Stomach (tissue), 9 donors: ENCODE results near the gene ABI3BP. TPM values are rescaled to one million over a fixed set of nuclear protein-coding genes. Genes with fewer than 3 reads are reported as not detected.

Experiments
- DNase-seq, 2 donors: peaks; one replicate each; pipeline versions ENCODE4 v3.0.0 to v3.0.0-alpha.2; 2013 to 2019
- H3K27ac ChIP-seq, 5 donors: fragments of 200-600 bp in 4 of 5; sonication (generic) in 4 of 5; one replicate each; pipeline ENCODE4 v1.5.1; 2013 to 2019; ENCODE audit warnings: mild to moderate bottlenecking in 1 of 5, moderate library complexity in 1 of 5
- H3K27me3 ChIP-seq, 3 donors: fragments of 200-600 bp; sonication (generic); one replicate each; pipeline ENCODE4 v1.5.1; 2017 to 2019; ENCODE audit warnings: mixed run types in 1 of 3
- H3K36me3 ChIP-seq, 4 donors: fragments of 200-600 bp; sonication (generic); 1 replicate in 3 of 4; 2 replicates in 1 of 4; pipeline ENCODE4 v1.5.1; 2016 to 2019
- H3K4me1 ChIP-seq, 4 donors: fragments of 200-600 bp; sonication (generic); one replicate each; pipeline ENCODE4 v1.5.1; 2016 to 2019
- H3K4me3 ChIP-seq, 4 donors: fragments of 200-600 bp; sonication (generic) in 3 of 4; one replicate each; pipeline ENCODE4 v1.5.1; 2016 to 2019; ENCODE audit warnings: mild to moderate bottlenecking in 1 of 4
- H3K9me3 ChIP-seq, 4 donors: fragments of 200-600 bp; sonication (generic); one replicate each; pipeline ENCODE4 v1.5.1; 2016 to 2019
- EP300 ChIP-seq: sonication (generic); formaldehyde crosslinking; IDR thresholded peaks from one replicate; pipeline ENCODE4 v1.6.1; 2017; ENCODE audit warnings: antibody characterized with exemption
- POLR2A ChIP-seq, 4 donors: fragments of 450-650 bp; IDR thresholded peaks; one replicate each; pipeline ENCODE4 v1.6.1; 2016; ENCODE audit warnings: antibody characterized with exemption in 4 of 4, control low read depth in 2 of 4, mild to moderate bottlenecking in 1 of 4, moderate library complexity in 1 of 4
- POLR2AphosphoS5 ChIP-seq, 3 donors: sonication (generic); formaldehyde crosslinking; IDR thresholded peaks; one replicate each; pipeline ENCODE4 v1.6.1; 2016; ENCODE audit warnings: antibody characterized with exemption in 3 of 3
- WGBS, 5 donors: extraction: QIAGEN DNeasy Blood & Tissue Kit in 3 of 5; methylation state at CpG; one replicate each; pipeline versions ENCODE4 v1.1.5 to v1.1.7; 2013 to 2018; 5-methylcytosine and 5-hydroxymethylcytosine counted together
- intact Hi-C: fragments of 100-400 bp; cut with DNase I; formaldehyde crosslinking; loops from one replicate; pipeline ENCODE4 v1.15.1; 2023; ENCODE audit warnings: low total_unique reads
- polyA plus RNA-seq, 3 donors: library from polyadenylated mRNA; stranded (reverse); fragments of 200-250 nt; gene quantifications; one replicate each; pipeline ENCODE4 v1.2.3, GENCODE V29; 2013
- total RNA-seq, 5 donors: library from RNA; depleted of rRNA; stranded (reverse); fragments of >200 nt; gene quantifications; one replicate each; pipeline versions ENCODE4 v1.1.0 to v1.2.3, GENCODE V29; 2014 to 2016
- TF ChIP-seq, protein P1 (sequence below), 7 experiments: fragments of 450-650 bp in 4 of 7; fragments of 200-600 bp in 3 of 7; sonication (generic) in 3 of 7; IDR thresholded peaks; one replicate each; pipeline ENCODE4 v1.5.1; 2016 to 2019; ENCODE audit warnings: antibody characterized with exemption in 7 of 7, control low read depth in 2 of 7, mild to moderate bottlenecking in 1 of 7
- donor health status: healthy with polysubstance abuse.
- donor health status: Bipolar disorder and iron deficiency.
- donor health status: healthy.

The ABI3BP gene
- total and polyA plus RNA-seq, 8 donors, result 1.5 to 252 (median 21.7) TPM

DNA sequence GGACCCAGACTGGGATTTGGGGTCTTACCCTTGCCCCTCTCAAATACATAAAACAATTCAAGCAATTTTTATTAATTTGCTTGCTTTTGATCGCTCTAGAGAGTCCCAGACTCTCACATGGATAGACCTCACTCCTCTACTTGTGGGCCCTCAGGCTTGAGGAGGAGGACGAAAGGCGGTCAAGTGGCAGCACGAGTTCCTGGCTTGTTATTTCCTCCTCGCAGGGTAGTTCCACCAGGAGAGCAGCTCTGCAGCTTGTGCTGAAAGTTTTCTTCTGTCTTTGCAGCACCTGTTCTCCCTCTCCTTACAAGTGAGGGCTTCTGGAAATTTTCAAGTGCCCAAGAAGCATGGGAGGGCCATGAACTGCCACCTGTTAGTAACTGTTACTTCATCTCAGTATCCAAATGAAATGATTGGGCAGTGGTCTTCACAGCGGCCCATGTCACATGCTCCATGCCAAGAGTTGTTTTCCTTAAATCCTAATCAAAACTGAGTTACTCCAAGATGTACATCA is 22.7 kb downstream of the ABI3BP start:
- Histone ChIP-seq H3K4me3 (no peak overlapping the region), H3K9me3 (no peaks in the 10 kb centered on the region), H3K4me1 (peaks cover 0 to 13% (median 4%) of the 10 kb centered on the region in 4 donors), H3K36me3 (no peaks in the 10 kb centered on the region), H3K27ac (peak overlapping the region in 1 of 5 donors; percentile 26), H3K27me3 (no peaks in the 10 kb centered on the region)
- WGBS, 5 donors, result 80 to 88% (median 87%) methylated on average over 6 of the region's 6 CpGs
- intact Hi-C loops, result no loop called here
- no peak for DNase-seq
- no peak for TF ChIP-seq POLR2A (IDR thresholded peaks at IDR 0.05)
- TF ChIP-seq POLR2AphosphoS5 (IDR thresholded peaks at IDR 0.05), result no peak
- TF ChIP-seq EP300, result no peak
- TF ChIP-seq, protein P1, sequence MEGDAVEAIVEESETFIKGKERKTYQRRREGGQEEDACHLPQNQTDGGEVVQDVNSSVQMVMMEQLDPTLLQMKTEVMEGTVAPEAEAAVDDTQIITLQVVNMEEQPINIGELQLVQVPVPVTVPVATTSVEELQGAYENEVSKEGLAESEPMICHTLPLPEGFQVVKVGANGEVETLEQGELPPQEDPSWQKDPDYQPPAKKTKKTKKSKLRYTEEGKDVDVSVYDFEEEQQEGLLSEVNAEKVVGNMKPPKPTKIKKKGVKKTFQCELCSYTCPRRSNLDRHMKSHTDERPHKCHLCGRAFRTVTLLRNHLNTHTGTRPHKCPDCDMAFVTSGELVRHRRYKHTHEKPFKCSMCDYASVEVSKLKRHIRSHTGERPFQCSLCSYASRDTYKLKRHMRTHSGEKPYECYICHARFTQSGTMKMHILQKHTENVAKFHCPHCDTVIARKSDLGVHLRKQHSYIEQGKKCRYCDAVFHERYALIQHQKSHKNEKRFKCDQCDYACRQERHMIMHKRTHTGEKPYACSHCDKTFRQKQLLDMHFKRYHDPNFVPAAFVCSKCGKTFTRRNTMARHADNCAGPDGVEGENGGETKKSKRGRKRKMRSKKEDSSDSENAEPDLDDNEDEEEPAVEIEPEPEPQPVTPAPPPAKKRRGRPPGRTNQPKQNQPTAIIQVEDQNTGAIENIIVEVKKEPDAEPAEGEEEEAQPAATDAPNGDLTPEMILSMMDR (IDR thresholded peaks at IDR 0.05), result no peak

DNA sequence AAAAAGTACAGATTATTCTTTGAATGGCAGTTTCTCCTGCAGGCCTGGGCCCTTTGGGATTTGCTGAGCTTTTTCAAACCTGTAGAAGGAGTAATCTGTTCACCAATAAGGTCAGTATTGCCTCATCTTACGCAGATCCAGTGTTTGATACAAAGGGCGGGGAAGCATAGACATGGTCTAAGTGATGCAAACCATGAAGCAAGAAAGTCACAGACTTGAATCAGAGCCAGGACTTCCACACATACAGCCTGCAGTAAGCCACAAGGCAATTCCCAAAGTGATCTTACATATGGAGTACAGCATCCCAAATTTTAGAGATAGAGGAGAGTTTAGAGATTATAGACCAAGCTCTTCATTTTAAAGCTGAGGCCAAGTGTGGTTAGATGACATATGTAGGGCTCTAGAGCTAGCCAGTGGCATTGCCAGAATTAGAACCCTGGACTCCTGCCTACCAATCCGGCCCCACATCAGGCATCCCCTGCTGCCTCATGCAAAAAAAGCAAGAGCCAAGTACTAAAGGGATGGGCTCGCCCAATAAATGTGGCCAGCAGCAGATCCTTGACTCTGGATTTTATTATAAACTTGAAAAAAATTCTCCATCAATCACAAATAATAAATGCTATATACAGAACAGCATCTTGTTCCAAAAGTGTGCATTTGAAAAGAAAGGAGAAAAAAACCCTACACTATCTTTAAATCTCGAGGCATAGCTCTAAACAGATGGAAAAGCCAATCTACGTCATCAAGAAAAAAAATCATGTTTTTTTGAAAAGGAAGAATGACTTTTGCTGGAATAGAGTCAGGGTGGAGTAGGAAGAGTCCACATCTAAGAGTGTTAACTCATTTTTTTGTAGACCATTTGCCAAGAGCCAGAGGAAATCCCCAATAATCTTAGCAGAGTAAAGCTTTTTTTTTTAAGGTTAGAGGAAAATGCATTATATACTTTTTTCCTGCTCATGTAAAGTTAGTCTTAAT is 24.0 kb downstream of the ABI3BP start:
- peak in 1 of 3 donors; percentile 8 for TF ChIP-seq POLR2AphosphoS5 (IDR thresholded peaks at IDR 0.05)
- TF ChIP-seq, protein P1 (IDR thresholded peaks at IDR 0.05), result no peak
- Histone ChIP-seq H3K27ac (peak overlapping the region in 1 of 5 donors; percentile 20), H3K36me3 (no peaks in the 10 kb centered on the region), H3K27me3 (no peaks in the 10 kb centered on the region), H3K9me3 (no peaks in the 10 kb centered on the region), H3K4me3 (no peak overlapping the region), H3K4me1 (peaks cover 0 to 13% (median 4%) of the 10 kb centered on the region in 4 donors)
- 68 to 87% (median 80%) methylated on average over 6 of the region's 6 CpGs for WGBS, 5 donors
- intact Hi-C loops, result no loop called here
- DNase-seq, result peak in 1 of 2 donors; percentile 53

DNA sequence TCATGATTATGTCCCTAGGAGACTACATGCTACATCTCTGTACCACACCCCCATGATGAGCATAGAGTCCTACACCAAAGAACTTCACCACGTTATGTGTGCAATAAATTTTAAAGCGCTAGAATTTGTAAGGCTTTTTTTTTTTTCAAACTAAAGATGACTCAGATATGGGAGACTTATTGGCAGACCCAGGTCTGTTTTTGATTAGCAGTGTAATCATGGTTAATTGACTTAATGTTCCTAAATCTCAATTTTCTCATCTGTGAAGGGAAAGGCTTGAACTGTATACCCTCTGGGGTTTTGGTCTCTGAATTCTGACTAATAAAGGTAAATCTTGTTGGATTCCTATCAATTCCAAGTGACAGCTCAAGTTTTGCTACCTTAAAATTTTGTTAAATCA is 26.4 kb downstream of the ABI3BP start:
- Histone ChIP-seq H3K27ac (no peak overlapping the region), H3K9me3 (no peaks in the 10 kb centered on the region), H3K27me3 (no peaks in the 10 kb centered on the region), H3K4me1 (no peaks in the 10 kb centered on the region), H3K4me3 (no peak overlapping the region), H3K36me3 (no peaks in the 10 kb centered on the region)
- WGBS, 5 donors, result 81 to 91% (median 85%) methylated on average over 2 of the region's 2 CpGs
- intact Hi-C loops, result no loop called here
- no peak for DNase-seq
- TF ChIP-seq POLR2A (IDR thresholded peaks at IDR 0.05) (no peak), POLR2AphosphoS5 (IDR thresholded peaks at IDR 0.05) (no peak), EP300 (no peak)
- TF ChIP-seq, protein P1 (IDR thresholded peaks at IDR 0.05), result no peak

DNA sequence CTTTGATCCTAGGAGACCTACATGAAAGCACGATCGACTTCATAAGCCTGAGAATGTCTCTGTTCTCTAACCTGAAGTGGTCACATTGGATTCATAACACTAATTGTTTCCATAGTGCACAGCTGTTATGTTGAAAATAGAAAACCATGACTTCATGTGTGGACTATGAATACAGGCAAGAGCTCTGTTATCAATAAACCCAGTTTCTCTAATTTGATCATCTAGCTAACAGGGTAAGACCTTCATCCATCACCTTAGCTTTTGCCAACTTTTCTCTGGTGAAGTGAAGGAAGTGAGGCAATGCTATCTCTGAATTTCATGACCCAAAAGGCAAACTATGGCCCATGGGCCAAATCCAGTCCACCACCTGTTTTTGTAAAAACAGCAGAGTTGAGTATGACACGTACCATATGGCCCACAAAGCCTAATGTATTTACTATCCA is 27.2 kb downstream of the ABI3BP start:
- no peak for TF ChIP-seq POLR2AphosphoS5 (IDR thresholded peaks at IDR 0.05)
- TF ChIP-seq EP300, result no peak
- TF ChIP-seq, protein P1 (IDR thresholded peaks at IDR 0.05), result no peak
- TF ChIP-seq POLR2A (IDR thresholded peaks at IDR 0.05), result no peak
- no peaks in the 10 kb centered on the region for H3K9me3 ChIP-seq
- H3K4me1 ChIP-seq, result no peaks in the 10 kb centered on the region
- intact Hi-C loops, result no loop called here
- H3K27me3 ChIP-seq, result no peaks in the 10 kb centered on the region
- WGBS, 5 donors, result 70 to 76% (median 75%) methylated on average over 3 of the region's 3 CpGs
- no peak overlapping the region for H3K4me3 ChIP-seq
- H3K36me3 ChIP-seq, result no peaks in the 10 kb centered on the region
- H3K27ac ChIP-seq, result peak overlapping the region in 1 of 5 donors; percentile 12
- peak in 1 of 2 donors; percentile 53 for DNase-seq
